Measurements from ENCODE around the gene FOXN4.

FOXN4 gene

GRCh38 chr12:109258607-109259544 lies 50.2 kb downstream of the FOXN4 start:
- no peak for DNase-seq (ENCODE audit: low spot score)

- DNase-seq (ENCODE audit: low spot score), result no peak
Measured at GRCh38 chr12:109258201-109258600, 50.9 kb downstream of the FOXN4 start.

- no peak for DNase-seq (ENCODE audit: low spot score)
Measured at GRCh38 chr12:109256011-109256410, 53.1 kb downstream of the FOXN4 start.

- DNase-seq (ENCODE audit: low spot score), result peak; percentile 24
Measured at GRCh38 chr12:109255377-109255776, 53.7 kb downstream of the FOXN4 start.

GRCh38 chr12:109253913-109254544 lies 55.1 kb downstream of the FOXN4 start:
- DNase-seq (ENCODE audit: low spot score), result no peak

GRCh38 chr12:109252799-109253198 lies 56.3 kb downstream of the FOXN4 start:
- no peak for DNase-seq (ENCODE audit: low spot score)

DNA sequence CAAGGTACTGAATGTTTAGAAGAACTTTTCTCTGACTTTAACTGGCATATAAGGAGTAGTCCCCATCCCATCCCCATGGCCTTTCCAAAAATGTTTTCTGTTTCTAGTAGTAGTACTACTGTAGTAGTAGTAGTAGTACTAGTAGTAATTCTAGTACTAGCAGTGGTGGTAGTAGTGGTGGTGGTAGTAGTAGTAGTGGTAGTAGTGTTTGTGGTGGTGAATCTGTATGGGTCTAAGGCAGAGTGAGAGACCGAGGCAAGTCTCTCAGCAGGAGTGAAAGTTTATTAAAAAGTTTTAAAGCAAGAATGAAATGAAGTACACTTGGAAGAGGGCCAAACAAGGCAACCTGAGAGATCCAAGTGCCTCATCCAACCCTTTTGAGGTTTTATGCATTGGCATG lies 58.6 kb downstream of the FOXN4 start:
- DNase-seq (ENCODE audit: low spot score), result no peak

DNA sequence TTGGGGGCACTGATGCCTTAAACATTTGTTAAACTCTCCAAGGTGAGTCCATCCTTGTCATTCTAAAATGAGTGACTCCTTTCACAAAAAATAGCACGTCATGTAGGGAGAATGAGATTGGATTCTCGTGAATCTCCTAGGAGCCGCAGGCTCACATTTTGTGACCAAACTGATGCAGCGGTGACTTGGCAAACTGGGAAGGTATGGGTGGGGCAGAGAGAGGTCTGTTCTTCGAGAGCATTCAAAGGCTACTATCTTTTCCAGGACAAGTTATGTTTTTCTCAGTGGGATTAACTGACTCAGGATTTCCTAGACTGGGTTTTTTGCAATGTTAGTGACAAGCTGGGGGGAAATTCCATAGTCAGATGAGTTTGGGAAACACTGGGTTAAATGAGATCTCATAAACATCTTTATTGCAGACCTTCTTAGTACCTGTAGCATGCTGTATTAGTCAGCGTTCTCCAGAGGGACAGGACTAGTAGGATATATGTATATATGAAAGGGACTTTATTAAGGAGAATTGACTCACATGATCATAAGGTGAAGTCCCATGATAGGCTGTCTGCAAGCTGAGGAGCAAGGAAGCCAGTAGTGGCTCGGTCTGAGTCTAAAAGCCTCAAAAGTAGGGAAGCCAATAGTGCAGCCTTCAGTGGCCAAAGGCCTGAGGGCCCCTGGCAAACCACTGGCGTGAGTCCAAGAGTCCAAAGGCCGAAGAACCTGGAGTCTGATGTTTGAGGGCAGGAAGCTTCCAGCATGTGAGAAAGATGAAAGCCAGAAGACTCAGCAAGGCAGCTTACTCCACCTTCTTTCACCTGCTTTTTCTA lies 61.0 kb downstream of the FOXN4 start:
- no peak for DNase-seq (ENCODE audit: low spot score)

- no peak for DNase-seq (ENCODE audit: low spot score)
Measured at GRCh38 chr12:109246221-109246620, 62.9 kb downstream of the FOXN4 start.

- DNase-seq (ENCODE audit: low spot score), result no peak
Measured at GRCh38 chr12:109244073-109244472, 65.0 kb downstream of the FOXN4 start.

DNA sequence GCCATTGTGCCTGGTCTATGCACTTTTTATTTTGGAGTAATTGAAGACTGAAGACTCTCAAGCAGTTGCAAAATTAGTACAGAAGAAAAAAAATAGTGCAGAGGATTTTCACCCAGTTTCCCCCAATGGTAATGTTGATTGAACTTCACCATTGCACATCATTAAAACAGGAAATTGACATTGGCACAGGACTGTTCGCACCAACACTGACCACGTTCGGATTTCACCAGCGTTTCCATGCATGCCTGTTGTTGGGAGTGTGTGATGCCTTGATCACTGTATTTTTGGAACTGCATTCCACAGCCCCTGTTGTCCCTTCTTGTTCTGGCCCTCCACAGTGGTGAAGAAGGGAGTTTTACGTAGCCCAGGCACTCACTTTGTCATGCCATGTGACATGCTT lies 67.1 kb downstream of the FOXN4 start:
- DNase-seq (ENCODE audit: low spot score), result no peak

DNA sequence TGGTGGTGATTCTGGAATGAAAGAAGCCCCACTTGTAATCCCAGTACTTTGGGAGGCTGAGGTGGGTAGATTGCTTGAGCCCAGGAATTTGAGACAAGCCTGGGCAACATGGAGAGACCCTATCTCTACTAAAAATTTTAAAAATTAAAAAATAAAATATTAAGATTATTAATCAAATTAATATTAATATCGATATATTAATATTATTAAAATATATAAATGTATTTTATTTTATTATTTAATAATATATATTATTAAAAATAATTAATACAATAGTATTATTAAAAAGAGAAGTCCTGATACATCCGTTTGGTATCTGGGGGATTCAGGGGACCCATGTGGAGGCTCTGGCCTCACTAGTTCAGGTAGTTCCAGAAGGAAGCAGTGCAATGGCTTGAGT lies 68.7 kb downstream of the FOXN4 start:
- DNase-seq (ENCODE audit: low spot score), result no peak

DNA sequence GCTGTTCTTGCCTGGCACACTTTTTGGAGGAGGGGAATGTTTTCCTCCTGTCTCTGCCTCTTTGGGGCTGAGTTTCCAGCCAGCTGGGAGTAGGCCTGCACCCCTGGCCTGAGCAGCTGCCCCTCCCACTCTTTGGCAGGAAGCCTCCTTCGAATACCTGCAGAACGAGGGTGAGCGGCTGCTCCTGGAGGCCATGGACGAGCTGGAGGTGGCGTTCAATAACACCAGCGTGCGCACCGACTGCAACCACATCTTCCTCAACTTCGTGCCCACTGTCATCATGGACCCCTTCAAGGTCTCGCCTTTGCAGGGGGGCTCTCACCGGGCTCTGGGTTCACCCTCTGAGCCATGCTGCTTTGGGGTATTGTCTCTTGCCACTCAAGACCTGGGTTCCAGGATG lies 69.4 kb downstream of the FOXN4 start:
- DNase-seq (ENCODE audit: low spot score), result no peak

GRCh38 chr12:109239179-109239578 lies 69.9 kb downstream of the FOXN4 start:
- DNase-seq (ENCODE audit: low spot score), result no peak

DNA sequence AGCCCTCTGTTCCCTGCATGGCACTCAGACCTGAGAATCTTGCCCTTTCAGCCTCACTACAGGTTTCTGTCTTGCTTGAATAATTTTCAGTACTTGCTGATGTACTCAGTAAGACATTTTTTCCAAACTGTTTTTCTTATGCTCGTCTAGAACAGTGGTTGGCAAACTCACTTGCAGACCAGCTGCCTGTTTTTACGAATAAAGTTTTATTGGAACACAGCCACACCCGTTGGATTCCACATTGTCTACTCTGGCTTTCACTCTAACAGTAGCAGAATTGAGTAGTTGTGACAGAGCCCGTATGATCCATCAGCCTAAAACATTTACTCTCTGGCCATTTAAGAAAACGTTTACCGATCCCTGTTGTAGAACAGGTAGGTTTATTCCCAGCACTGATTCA lies 72.8 kb downstream of the FOXN4 start:
- no peak for DNase-seq (ENCODE audit: low spot score)

DNA sequence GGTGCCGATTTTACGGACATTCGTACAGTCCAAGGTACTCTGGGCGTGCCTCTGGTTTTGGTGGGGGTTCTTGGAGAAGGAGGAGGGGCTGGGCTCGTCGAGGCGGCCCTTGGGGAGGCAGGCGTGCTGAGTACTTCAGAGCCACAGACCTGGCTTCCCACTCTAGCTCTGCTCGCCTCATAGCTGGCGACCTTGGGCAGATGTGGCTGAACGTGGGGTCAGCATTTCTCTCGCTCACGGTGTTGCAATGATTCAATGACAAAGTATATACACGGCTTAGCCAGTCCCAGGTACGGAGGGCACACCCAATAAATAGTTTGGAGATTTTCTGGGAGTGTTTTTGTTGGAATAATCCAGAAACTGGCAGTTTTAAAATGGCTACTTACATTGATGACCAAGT lies 75.1 kb downstream of the FOXN4 start:
- no peak for DNase-seq (ENCODE audit: low spot score)

GRCh38 chr12:109232731-109233130 lies 76.4 kb downstream of the FOXN4 start:
- DNase-seq (ENCODE audit: low spot score), result peak; percentile 73

DNA sequence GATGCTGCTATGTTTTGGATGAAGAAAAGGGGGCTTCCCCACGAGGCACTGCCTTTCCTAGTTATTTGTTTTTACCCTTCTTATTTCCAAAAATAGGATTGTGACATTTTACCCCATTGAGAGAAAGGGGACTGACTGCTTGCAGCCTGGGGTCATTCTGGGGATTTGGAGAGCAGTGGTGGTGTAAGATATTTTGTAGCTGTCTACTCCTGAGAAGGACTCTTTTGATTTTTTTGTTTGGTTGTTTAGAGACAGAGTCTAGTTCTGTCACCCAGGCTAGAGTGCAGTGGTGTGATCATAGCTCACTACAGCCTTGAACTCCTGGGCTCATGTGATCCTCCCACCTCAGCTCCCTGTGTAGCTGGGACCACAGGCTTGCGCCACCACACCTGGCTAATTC lies 78.9 kb downstream of the FOXN4 start:
- no peak for DNase-seq (ENCODE audit: low spot score)

DNA sequence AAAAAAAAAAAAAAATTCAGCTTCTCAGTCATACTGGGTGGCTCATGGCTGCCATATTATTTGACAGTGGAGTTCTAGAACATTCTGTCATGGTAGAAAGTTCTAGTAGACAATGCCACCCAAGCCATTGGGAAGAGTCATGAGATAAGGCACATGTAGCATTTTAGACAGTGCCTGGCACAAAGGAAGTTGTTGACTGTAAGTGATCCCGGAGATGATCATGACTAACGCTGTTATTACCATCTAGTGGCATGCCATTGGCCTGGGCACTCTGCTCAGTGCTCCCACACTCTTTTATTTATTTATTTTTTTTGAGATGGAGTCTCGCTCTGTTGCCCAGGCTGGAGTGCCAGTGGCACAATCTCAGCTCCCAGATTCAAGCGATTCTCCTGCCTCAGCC lies 80.4 kb downstream of the FOXN4 start:
- DNase-seq (ENCODE audit: low spot score), result no peak
